HepG2 (cell line): ENCODE measurements around the gene IQCN. TPM values are rescaled to one million over a fixed set of nuclear protein-coding genes. Genes with fewer than 3 reads are reported as not detected.

ENCODE experiments used
- AHR ChIP-seq: IDR thresholded peaks from 2 replicates; pipeline ENCODE4 v1.6.1; 2018; ENCODE audit warnings: missing genetic modification reagents, missing compliant biosample characterization
- AKAP8 ChIP-seq: sonication (generic); formaldehyde crosslinking; IDR thresholded peaks from 2 replicates; pipeline ENCODE4 v1.5.1; 2020; ENCODE audit warnings: mild to moderate bottlenecking, missing genetic modification reagents
- BATF2 ChIP-seq: sonication (generic); formaldehyde crosslinking; IDR thresholded peaks from 2 replicates; pipeline ENCODE4 v1.8.0; 2022; ENCODE audit warnings: mild to moderate bottlenecking, missing genetic modification reagents, moderate library complexity
- CAMTA2 ChIP-seq: sonication (generic); formaldehyde crosslinking; IDR thresholded peaks from 2 replicates; pipeline ENCODE4 v1.4.0; 2020; ENCODE audit warnings: mild to moderate bottlenecking, missing genetic modification reagents, borderline replicate concordance
- CCDC6 ChIP-seq: sonication (generic); formaldehyde crosslinking; IDR thresholded peaks from 2 replicates; pipeline ENCODE4 v1.8.1; 2022; ENCODE audit warnings: mild to moderate bottlenecking, missing genetic modification reagents, moderate library complexity
- CSRNP2 ChIP-seq: sonication (generic); formaldehyde crosslinking; conservative IDR thresholded peaks from 2 replicates; pipeline ENCODE4 v1.8.0; 2022; ENCODE audit warnings: low read depth, missing genetic modification reagents
- HOXD1 ChIP-seq: sonication (generic); formaldehyde crosslinking; IDR thresholded peaks from 2 replicates; pipeline ENCODE4 v1.5.0; 2020; ENCODE audit warnings: missing genetic modification reagents
- IKZF1 ChIP-seq: fragments of 450-650 bp; IDR thresholded peaks from 2 replicates; pipeline ENCODE4 v1.7.1; 2016
- MXI1 ChIP-seq: IDR thresholded peaks from 3 replicates; pipeline ENCODE4 v1.6.1; 2012; ENCODE audit warnings: low read depth, low read length, inconsistent platforms, borderline replicate concordance
- SOX13 ChIP-seq, 3 experiments: fragments of 450-650 bp in 1 of 3; sonication (generic) in 1 of 3; formaldehyde crosslinking in 1 of 3; IDR thresholded peaks in 2 of 3; conservative IDR thresholded peaks in 1 of 3; 2 replicates each; pipeline versions ENCODE4 v1.5.0 to v1.6.1; 2016 to 2020; ENCODE audit warnings: antibody characterized with exemption in 1 of 3, mild to moderate bottlenecking in 1 of 3, missing compliant biosample characterization in 1 of 3, missing genetic modification reagents in 1 of 3, moderate library complexity in 1 of 3
- SOX6 ChIP-seq, 2 experiments: fragments of 450-650 bp in 1 of 2; sonication (generic) in 1 of 2; formaldehyde crosslinking in 1 of 2; IDR thresholded peaks; 2 replicates each; pipeline versions ENCODE4 v1.4.0 to v1.6.1; 2017 to 2020; ENCODE audit warnings: antibody characterized with exemption in 1 of 2, mild to moderate bottlenecking in 1 of 2, missing genetic modification reagents in 1 of 2
- STAG1 ChIP-seq: sonication (generic); formaldehyde crosslinking; IDR thresholded peaks from 2 replicates; pipeline ENCODE4 v1.4.0; 2020; ENCODE audit warnings: missing genetic modification reagents
- TIGD3 ChIP-seq: sonication (generic); formaldehyde crosslinking; IDR thresholded peaks from 2 replicates; pipeline ENCODE4 v1.5.1; 2020; ENCODE audit warnings: mild to moderate bottlenecking, missing genetic modification reagents, borderline replicate concordance
- YEATS2 ChIP-seq: sonication (generic); formaldehyde crosslinking; IDR thresholded peaks from 2 replicates; pipeline ENCODE4 v1.4.0; 2020; ENCODE audit warnings: missing genetic modification reagents, borderline replicate concordance
- ZBTB2 ChIP-seq: sonication (generic); formaldehyde crosslinking; IDR thresholded peaks from 2 replicates; pipeline ENCODE4 v1.8.0; 2022; ENCODE audit warnings: low read depth, missing genetic modification reagents
- ZEB1 ChIP-seq: IDR thresholded peaks from 2 replicates; pipeline ENCODE4 v1.6.1; 2012; ENCODE audit warnings: mild to moderate bottlenecking, low read depth, inconsistent platforms; ENCODE audit not compliant: insufficient replicate concordance
- ZMAT3 ChIP-seq: sonication (generic); formaldehyde crosslinking; conservative IDR thresholded peaks from 2 replicates; pipeline ENCODE4 v1.7.0; 2021; ENCODE audit warnings: missing genetic modification reagents
- ZNF138 ChIP-seq: sonication (generic); formaldehyde crosslinking; IDR thresholded peaks from 2 replicates; pipeline ENCODE4 v1.5.0; 2020; ENCODE audit warnings: mild to moderate bottlenecking, low read depth, missing genetic modification reagents
- ZNF317 ChIP-seq: sonication (generic); formaldehyde crosslinking; IDR thresholded peaks from 2 replicates; pipeline ENCODE4 v1.5.0; 2020; ENCODE audit warnings: mild to moderate bottlenecking, missing genetic modification reagents
- ZNF460 ChIP-seq: sonication (generic); formaldehyde crosslinking; IDR thresholded peaks from 2 replicates; pipeline ENCODE4 v1.5.1; 2020; ENCODE audit warnings: missing genetic modification reagents, mild to moderate bottlenecking, borderline replicate concordance
- ZNF891 ChIP-seq: sonication (generic); formaldehyde crosslinking; IDR thresholded peaks from 2 replicates; pipeline ENCODE4 v1.5.0; 2020; ENCODE audit warnings: mild to moderate bottlenecking, missing genetic modification reagents
- polyA plus RNA-seq, 8 experiments: library from polyadenylated mRNA; depleted of rRNA in 3 of 8; stranded (reverse) in 7 of 8; unstranded in 1 of 8; fragments of >200 nt; fragmentation: Illumina TruSeq in 4 of 8; extraction: Trizol in 4 of 8; gene quantifications; 2 replicates each; pipeline versions ENCODE4 v1.2.1 to v1.2.3, GENCODE V29; 2011 to 2016; ENCODE audit warnings: low read depth in 4 of 8, missing spikeins in 1 of 8, mixed read lengths in 1 of 8; ENCODE audit not compliant: insufficient read depth in 1 of 8
- total RNA-seq, 5 experiments: library from RNA; depleted of rRNA; stranded (reverse); fragments of >200 nt; fragmentation: Illumina TruSeq; extraction: Trizol; gene quantifications; 2 replicates each; pipeline ENCODE4 v1.2.3, GENCODE V29; 2016; ENCODE audit warnings: low read depth in 1 of 5

IQCN gene
- total and polyA plus RNA-seq, 2 of the 13 experiments (the other 11 are each of a cell fraction or from before 2014, with no cell fraction given): 0.04 to 0.18 TPM

- TF ChIP-seq ZBTB2 (CRISPR knock-in tag) (no peak), YEATS2 (CRISPR knock-in tag) (no peak), CSRNP2 (CRISPR knock-in tag) (no peak), ZNF138 (no peak), CCDC6 (CRISPR knock-in tag) (no peak; the same call in 1 of the 2 replicates), MXI1 (peak; percentile 62; the same call in 1 of the 3 replicates), BATF2 (CRISPR knock-in tag) (no peak), TIGD3 (CRISPR knock-in tag) (no peak), STAG1 (CRISPR knock-in tag) (peak; percentile 28; the same call in 1 of the 2 replicates), HOXD1 (CRISPR knock-in tag) (no peak; the same call in 1 of the 2 replicates), IKZF1 (no peak), SOX6 (IDR thresholded peaks at IDR 0.05) (no peak), SOX6 (CRISPR knock-in tag; IDR thresholded peaks at IDR 0.05) (no peak; the same call in 1 of the 2 replicates), ZMAT3 (CRISPR knock-in tag) (0 out of 2 replicates have a peak, but pooled peaks have one; percentile 30), ZNF317 (CRISPR knock-in tag) (no peak), ZNF891 (CRISPR knock-in tag) (no peak), CAMTA2 (CRISPR knock-in tag) (no peak), AHR (no peak), SOX13 (IDR thresholded peaks at IDR 0.05) (no peak), SOX13 (CRISPR knock-in tag; conservative IDR thresholded peaks at IDR 0.05 in 1 of 2, IDR thresholded peaks at IDR 0.05 in 1 of 2) (0 out of 4 replicates have a peak, but pooled peaks of 1 of the 2 experiments have one; percentile 24), AKAP8 (CRISPR knock-in tag) (peak; percentile 65; the same call in 1 of the 2 replicates), ZNF460 (CRISPR knock-in tag) (peak; percentile 61), ZEB1 (no peak)
Observed at GRCh38 chr19:18274781-18275356, 617 bp upstream of the IQCN start (continued).
